Left ventricle myocardium inferior (tissue), 1 donor: Measurements from ENCODE around the gene CASQ2. TPM values are rescaled to one million over a fixed set of nuclear protein-coding genes. Genes with fewer than 3 reads are reported as not detected.

ENCODE experiments used
- DNase-seq: peaks from one replicate; pipeline ENCODE4 v3.0.0-alpha.2; 2020
- H3K27ac ChIP-seq: fragments of 200-600 bp; replicated peaks from 2 replicates; pipeline ENCODE4 v1.8.0; 2021
- H3K27me3 ChIP-seq: fragments of 200-600 bp; 2 replicates; pipeline ENCODE4 v1.8.0; 2021; ENCODE audit warnings: low read depth
- H3K36me3 ChIP-seq: fragments of 200-600 bp; 2 replicates; pipeline ENCODE4 v1.8.0; 2021
- H3K4me1 ChIP-seq: fragments of 200-600 bp; 2 replicates; pipeline ENCODE4 v1.8.0; 2021
- H3K4me3 ChIP-seq: fragments of 200-600 bp; 2 replicates; pipeline ENCODE4 v1.8.0; 2021; ENCODE audit warnings: mild to moderate bottlenecking, moderate library complexity
- H3K9me3 ChIP-seq: fragments of 200-600 bp; replicated peaks from 2 replicates; pipeline ENCODE4 v1.8.0; 2021
- CTCF ChIP-seq: fragments of 200-600 bp; IDR thresholded peaks from 2 replicates; pipeline ENCODE4 v1.8.0; 2021; ENCODE audit warnings: antibody characterized with exemption, mild to moderate bottlenecking, borderline replicate concordance
- intact Hi-C: fragments of 100-400 bp; cut with micrococcal nuclease; formaldehyde crosslinking; loops from one replicate; pipeline ENCODE4 v1.11.0; 2022
- total RNA-seq: library from RNA; stranded (reverse); fragmentation: NEBNext Ultra II Directional; extraction: Animal tissue kit (Norgen Biotek cat#: 25700); gene quantifications from one replicate; pipeline ENCODE4 v1.2.1, GENCODE V29; 2021
- donor health status: DM: no; HTN: yes; CAD: no; lungs with severe emphysema.

The CASQ2 gene
- total RNA-seq, 1 donor from 2014 or later: 1,110 TPM

DNA sequence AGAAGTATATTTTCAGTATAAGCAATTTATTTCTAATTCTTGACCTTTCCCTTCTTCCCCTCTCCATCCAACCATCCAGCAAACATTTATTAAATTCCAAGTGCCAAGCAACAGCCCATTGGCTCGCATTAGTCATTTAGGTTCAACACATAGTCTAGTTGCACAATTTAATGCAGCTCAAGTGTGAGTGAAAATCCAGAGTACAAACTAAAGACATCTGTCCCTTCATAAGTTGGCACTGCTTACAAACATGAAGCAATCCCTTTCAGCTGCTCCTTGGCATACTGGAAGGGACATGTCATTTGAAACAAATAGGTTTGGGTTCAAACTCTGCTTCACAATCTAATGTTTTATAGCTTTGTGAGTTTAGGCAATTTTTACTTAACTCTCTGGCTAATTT lies 10.7 kb downstream of the CASQ2 start:
- peak overlapping the region; percentile 19 for H3K4me3 ChIP-seq
- H3K9me3 ChIP-seq: peaks cover 11% of the 10 kb centered on the region
- H3K36me3 ChIP-seq: peaks cover 17% of the 10 kb centered on the region
- H3K27me3 ChIP-seq: no peaks in the 10 kb centered on the region
- peak overlapping the region; percentile 86 for H3K27ac ChIP-seq
- intact Hi-C loops: no loop called here
- no peak for DNase-seq
- TF ChIP-seq CTCF: no peak
- H3K4me1 ChIP-seq: peaks cover 88% of the 10 kb centered on the region

GRCh38 chr1:115757326-115757725 lies 11.2 kb downstream of the CASQ2 start:
- Histone ChIP-seq H3K27ac (peak overlapping the region; percentile 86), H3K27me3 (no peaks in the 10 kb centered on the region), H3K9me3 (peaks cover 11% of the 10 kb centered on the region), H3K4me1 (peaks cover 88% of the 10 kb centered on the region), H3K4me3 (peak overlapping the region; percentile 19), H3K36me3 (peaks cover 17% of the 10 kb centered on the region)
- intact Hi-C loops: no loop called here
- no peak for DNase-seq
- TF ChIP-seq CTCF: no peak

DNA sequence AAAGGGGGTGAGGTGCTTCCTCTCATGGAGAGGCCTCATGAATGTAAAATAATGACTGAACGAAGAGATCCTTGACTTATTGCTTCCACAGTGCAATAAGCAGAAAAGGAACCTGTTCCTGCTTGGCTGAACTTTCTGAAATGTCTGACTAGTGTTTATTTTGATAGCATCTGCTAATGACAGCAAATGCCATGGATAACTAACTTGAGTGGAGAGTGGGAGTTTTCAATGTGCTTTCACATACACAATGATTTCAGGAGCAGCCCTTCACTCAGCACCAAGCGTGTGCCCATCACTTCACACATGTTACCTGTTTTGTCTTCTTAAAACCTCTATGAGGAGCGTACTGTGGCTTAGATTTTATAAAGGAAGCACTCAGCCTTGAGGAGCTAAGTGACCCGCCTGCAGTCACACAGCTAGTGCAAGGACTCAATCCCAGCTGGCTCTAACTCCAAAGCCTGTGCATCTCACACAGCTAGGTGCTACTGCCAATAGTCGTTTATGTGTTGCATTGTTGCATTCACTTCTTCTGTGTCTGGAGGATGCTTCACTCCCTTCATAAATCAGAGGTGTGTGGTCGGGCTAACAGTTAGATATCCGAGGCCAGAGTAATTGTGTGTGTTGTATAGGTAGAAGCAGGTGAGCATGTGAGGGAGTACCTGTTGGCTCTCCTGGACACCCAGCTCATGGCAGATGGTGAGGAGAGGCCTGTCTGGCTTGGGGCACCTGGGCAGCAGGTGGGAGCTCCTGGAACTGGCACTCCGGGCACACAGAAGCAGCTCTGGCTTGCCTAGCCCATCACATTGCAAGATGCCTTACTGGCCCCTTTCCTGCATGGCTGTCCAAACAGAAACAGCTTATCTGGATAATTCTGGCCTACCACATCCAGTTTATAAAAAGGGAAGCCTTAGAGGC lies 12.8 kb downstream of the CASQ2 start:
- intact Hi-C loops: no loop called here
- Histone ChIP-seq H3K36me3 (peaks cover 17% of the 10 kb centered on the region), H3K9me3 (peaks cover 11% of the 10 kb centered on the region), H3K4me3 (peak overlapping the region; percentile 19), H3K4me1 (peaks cover 90% of the 10 kb centered on the region), H3K27me3 (no peaks in the 10 kb centered on the region), H3K27ac (peak overlapping the region; percentile 86)
- DNase-seq: no peak
- TF ChIP-seq CTCF: no peak

DNA sequence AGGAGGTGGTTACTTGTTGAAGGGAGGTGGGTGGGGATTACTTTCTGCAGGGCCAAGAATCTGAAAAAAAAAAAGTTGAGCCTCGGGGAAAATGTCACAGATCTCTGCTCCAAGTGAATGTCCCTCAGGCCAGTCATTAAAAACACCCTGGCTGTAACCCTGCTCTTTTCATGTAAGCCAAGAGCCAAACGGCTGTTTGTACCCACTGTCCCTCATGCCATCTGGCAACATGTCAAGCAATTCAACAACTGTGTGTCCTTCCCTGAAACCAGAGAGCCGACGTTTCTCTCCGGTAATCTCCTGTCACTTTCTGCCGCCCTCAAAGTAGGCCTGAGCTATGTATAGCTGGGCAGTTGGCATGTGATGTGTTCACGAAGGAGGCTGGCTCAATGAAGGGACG lies 14.7 kb downstream of the CASQ2 start:
- no peak for TF ChIP-seq CTCF
- H3K4me3 ChIP-seq: peak overlapping the region; percentile 45

DNA sequence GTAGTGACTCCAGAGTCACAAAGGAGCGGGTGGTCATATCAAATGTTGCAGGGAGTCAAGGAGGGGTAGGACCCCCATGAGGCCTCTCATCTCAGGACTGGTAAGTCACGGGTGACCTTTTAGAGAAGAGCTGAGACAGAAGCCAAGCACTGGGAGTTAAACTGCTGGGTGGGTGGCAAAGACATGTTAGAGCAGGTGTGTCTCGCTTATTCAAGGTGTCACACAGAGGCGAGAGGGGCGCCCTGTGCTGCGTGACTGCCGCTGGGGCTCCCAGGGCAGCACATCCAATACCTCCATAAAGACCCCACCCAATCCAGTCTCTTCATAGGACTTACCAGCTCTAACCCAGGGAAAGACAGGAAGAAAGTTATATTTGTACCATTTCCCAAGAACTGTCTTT lies 15.2 kb downstream of the CASQ2 start:
- Histone ChIP-seq H3K4me1 (peaks cover 96% of the 10 kb centered on the region), H3K27me3 (no peaks in the 10 kb centered on the region), H3K27ac (peak overlapping the region; percentile 86), H3K36me3 (no peaks in the 10 kb centered on the region), H3K9me3 (no peaks in the 10 kb centered on the region), H3K4me3 (peak overlapping the region; percentile 45)
- intact Hi-C loops: no loop called here
- no peak for DNase-seq
- TF ChIP-seq CTCF: no peak

More for the DNA sequence above, 14.7 kb downstream of the CASQ2 start:
- intact Hi-C loops: no loop called here
- Histone ChIP-seq H3K4me1 (peaks cover 96% of the 10 kb centered on the region), H3K27me3 (no peaks in the 10 kb centered on the region), H3K36me3 (no peaks in the 10 kb centered on the region), H3K9me3 (peaks cover under 1% of the 10 kb centered on the region), H3K27ac (peak overlapping the region; percentile 86)
- peak; percentile 25 for DNase-seq
